ENCODE data around the gene MSH4.
"Not testable (repeated sequence)": the region's sequence is repeated elsewhere in the genome, so short reads cannot be mapped to it uniquely, and the experiment has no call there.

MSH4 gene

GRCh38 chr1:75901371-75901770, 104.7 kb downstream of the MSH4 start:
- no peak for DNase-seq (ENCODE audit: low read depth, low spot score)
- H3K4me3 ChIP-seq (ENCODE audit: low read length) = no peak overlapping the region

DNA sequence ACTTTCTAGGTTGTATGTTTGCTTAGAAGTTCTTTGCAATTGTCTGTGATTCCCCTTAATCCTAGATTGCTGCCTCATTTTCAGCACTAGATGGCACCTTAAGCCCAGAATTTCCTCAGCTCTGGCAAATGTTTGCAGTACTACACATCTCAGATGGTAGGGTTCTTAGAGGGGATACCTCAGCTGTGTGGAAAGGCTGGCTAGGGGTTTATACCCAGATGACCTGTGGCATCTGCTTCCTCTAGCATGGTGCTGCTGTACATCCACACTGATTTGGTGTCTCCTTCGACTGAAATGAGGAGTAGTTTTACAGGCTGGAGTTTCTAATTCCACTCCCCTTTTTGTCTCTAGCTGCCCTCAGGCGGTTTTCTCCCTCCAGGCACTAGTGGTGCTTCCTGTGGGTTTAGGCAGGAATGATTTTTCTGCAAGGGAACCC, 112.1 kb downstream of the MSH4 start:
- H3K4me3 ChIP-seq (ENCODE audit: low read length) = no peak overlapping the region
- DNase-seq (ENCODE audit: low read depth, low spot score) = peak; percentile 26

DNA sequence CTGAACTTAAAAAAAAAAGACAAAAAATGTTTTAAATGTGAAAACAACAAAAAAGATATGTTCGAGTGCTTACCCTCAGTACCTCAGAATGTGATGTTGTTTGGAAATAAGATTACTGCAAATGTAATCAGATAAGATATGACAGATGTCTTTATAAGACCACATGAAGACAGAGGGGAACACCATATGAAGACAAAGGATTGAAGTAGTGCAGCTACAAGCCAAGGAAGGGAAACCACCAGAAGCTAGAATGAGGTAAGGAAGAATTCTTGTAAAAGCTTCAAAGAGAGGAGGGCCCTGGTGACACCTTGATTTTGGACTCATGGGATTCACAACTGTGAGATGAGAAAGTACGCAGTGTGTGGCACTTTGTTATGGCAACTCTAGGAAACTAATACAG, 120.2 kb downstream of the MSH4 start:
- DNase-seq (ENCODE audit: low read depth, low spot score) = peak; percentile 59
- H3K4me3 ChIP-seq (ENCODE audit: low read length) = no peak overlapping the region

- no peak overlapping the region for H3K4me3 ChIP-seq (ENCODE audit: low read length)
- no peak for DNase-seq (ENCODE audit: low read depth, low spot score)
Measured at GRCh38 chr1:75922698-75923097, 126.0 kb downstream of the MSH4 start.

- DNase-seq (ENCODE audit: low read depth, low spot score) = no peak
Measured at GRCh38 chr1:75932304-75932703, 135.6 kb downstream of the MSH4 start, which contains the start of gene ASB17. Gene ASB17 (minus strand): TSS chr1:75932404. CDS start chr1:75932291, 113 bp downstream.

GRCh38 chr1:75937034-75937433, 140.4 kb downstream of the MSH4 start:
- no peak for DNase-seq (ENCODE audit: low read depth, low spot score)
- H3K4me3 ChIP-seq (ENCODE audit: low read length) = no peak overlapping the region

More at GRCh38 chr1:75932304-75932703, 135.6 kb downstream of the MSH4 start, which contains the start of gene ASB17:
- no peak within 1 kb of the TSS for H3K4me3 ChIP-seq (ENCODE audit: low read length)

GRCh38 chr1:75943037-75943436, 146.4 kb downstream of the MSH4 start:
- not testable (repeated sequence) for H3K4me3 ChIP-seq (ENCODE audit: low read length); DNase-seq (ENCODE audit: low read depth, low spot score)

DNA sequence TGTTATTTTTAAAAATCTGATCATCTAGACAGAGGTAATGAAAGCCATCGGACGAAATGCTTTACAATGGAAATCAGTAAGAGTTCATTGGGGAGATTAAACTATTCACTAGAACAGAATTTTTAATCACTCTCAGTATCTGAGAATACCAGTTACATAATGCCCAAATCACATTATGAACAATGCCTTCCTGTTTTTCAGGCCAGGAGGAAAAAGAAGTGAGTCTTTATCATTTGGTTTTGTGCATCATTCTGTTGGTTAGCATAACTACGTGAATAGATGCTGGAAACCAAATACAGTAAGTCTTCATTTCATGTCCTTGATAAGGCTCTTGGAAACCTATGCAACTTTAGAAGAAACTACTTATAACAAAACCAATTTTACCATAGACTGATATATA, 153.5 kb downstream of the MSH4 start:
- no peak for DNase-seq (ENCODE audit: low read depth, low spot score)
- H3K4me3 ChIP-seq (ENCODE audit: low read length) = no peak overlapping the region

GRCh38 chr1:75952016-75952415, 155.3 kb downstream of the MSH4 start:
- H3K4me3 ChIP-seq (ENCODE audit: low read length) = no peak overlapping the region
- DNase-seq (ENCODE audit: low read depth, low spot score) = no peak

- no peak for DNase-seq (ENCODE audit: low read depth, low spot score)
- no peak overlapping the region for H3K4me3 ChIP-seq (ENCODE audit: low read length)
Measured at GRCh38 chr1:75953461-75953860, 156.8 kb downstream of the MSH4 start.

- no peak for DNase-seq (ENCODE audit: low read depth, low spot score)
- no peak overlapping the region for H3K4me3 ChIP-seq (ENCODE audit: low read length)
Measured at GRCh38 chr1:75954586-75954985, 157.9 kb downstream of the MSH4 start.

Data from Jurkat, Clone E6-1 (cell line).